H1 (cell line): Measurements from ENCODE around the gene DCHS1. TPM values are rescaled to one million over a fixed set of nuclear protein-coding genes. Genes with fewer than 3 reads are reported as not detected.

Source experiments
- CTCF ChIA-PET: fragments of 300-600 bp; sonication (Branson Sonifier 250); formaldehyde crosslinking; loops from one replicate; lab custom pipeline; 2021; ENCODE audit not compliant: partially characterized antibody; lab: Charles Lee
- POLR2A ChIA-PET: fragments of 300-600 bp; sonication (Branson Sonifier 250); formaldehyde crosslinking; loops from one replicate; lab custom pipeline; 2021; ENCODE audit warnings: inconsistent platforms; ENCODE audit not compliant: partially characterized antibody; lab: Charles Lee
- DNase-seq, 2 experiments: peaks; one replicate each; pipeline versions ENCODE4 v3.0.0 to v3.0.0-alpha.2; 2010 to 2022; ENCODE audit warnings: low spot score in 2 of 2, low read depth in 1 of 2, mixed read lengths in 1 of 2
- FAIRE-seq: peaks from 2 replicates; lab custom pipeline; 2011; peaks lifted over from hg19 to GRCh38; lab: Jason Lieb, UNC
- H2AFZ ChIP-seq: 2 replicates; pipeline ENCODE4 v1.8.1; 2012; ENCODE audit warnings: low read length, inconsistent platforms
- H2AK5ac ChIP-seq: 2 replicates; pipeline ENCODE4 v1.6.1; 2013; ENCODE audit warnings: low read depth, low read length
- H2BK120ac ChIP-seq: replicated peaks from 2 replicates; pipeline ENCODE3; 2013; ENCODE audit warnings: low read depth, low read length, inconsistent platforms
- H2BK12ac ChIP-seq: 2 replicates; pipeline ENCODE4 v1.6.1; 2013; ENCODE audit warnings: low read depth, low read length
- H2BK15ac ChIP-seq: 2 replicates; pipeline ENCODE4 v1.6.1; 2013; ENCODE audit warnings: low read length
- H2BK20ac ChIP-seq: 2 replicates; pipeline ENCODE4 v1.6.1; 2013; ENCODE audit warnings: low read length
- H2BK5ac ChIP-seq: 2 replicates; pipeline ENCODE4 v1.6.1; 2013; ENCODE audit warnings: low read depth, low read length
- H3K14ac ChIP-seq: 2 replicates; pipeline ENCODE4 v1.6.1; 2013; ENCODE audit warnings: inconsistent platforms; ENCODE audit not compliant: insufficient read length
- H3K18ac ChIP-seq: 2 replicates; pipeline ENCODE4 v1.6.1; 2013; ENCODE audit warnings: low read length; ENCODE audit errors: extremely low read depth
- H3K23ac ChIP-seq: 2 replicates; pipeline ENCODE4 v1.6.1; 2013; ENCODE audit warnings: inconsistent platforms; ENCODE audit not compliant: insufficient read length
- H3K23me2 ChIP-seq: 2 replicates; pipeline ENCODE4 v1.6.1; 2013; ENCODE audit warnings: low read depth, low read length
- H3K27ac ChIP-seq: 2 replicates; pipeline ENCODE4 v1.6.1; 2011; ENCODE audit warnings: low read depth, low read length, inconsistent platforms
- H3K27me3 ChIP-seq, 4 experiments: replicated peaks in 1 of 4; 1 replicate in 1 of 4; 2 replicates in 3 of 4; pipeline versions ENCODE4 v1.6.1 to v1.8.1; 2011 to 2013; ENCODE audit warnings: low read length in 3 of 4, mild to moderate bottlenecking in 3 of 4, inconsistent platforms in 2 of 4, mixed read lengths in 2 of 4, moderate library complexity in 1 of 4; ENCODE audit not compliant: control insufficient read depth in 3 of 4, insufficient read depth in 3 of 4; ENCODE audit errors: extremely low read depth in 1 of 4
- H3K36me3 ChIP-seq, 4 experiments: 2 replicates each; pipeline versions ENCODE4 v1.6.1 to v1.8.1; 2011 to 2013; ENCODE audit warnings: mild to moderate bottlenecking in 4 of 4, low read length in 3 of 4, moderate library complexity in 2 of 4, control low read depth in 1 of 4, inconsistent platforms in 1 of 4; ENCODE audit not compliant: insufficient read depth in 4 of 4, control insufficient read depth in 2 of 4
- H3K4ac ChIP-seq: replicated peaks from 2 replicates; pipeline ENCODE3; 2013; ENCODE audit warnings: low read length, low read depth, mixed read lengths, inconsistent platforms; ENCODE audit not compliant: insufficient read length
- H3K4me1 ChIP-seq, 4 experiments: replicated peaks in 1 of 4; 1 replicate in 1 of 4; 2 replicates in 3 of 4; pipeline versions ENCODE4 v1.6.1 to v1.8.1; 2011 to 2013; ENCODE audit warnings: low read length in 3 of 4, inconsistent platforms in 2 of 4, mixed read lengths in 1 of 4; ENCODE audit not compliant: insufficient read depth in 4 of 4, control insufficient read depth in 3 of 4
- H3K4me2 ChIP-seq, 2 experiments: 2 replicates each; pipeline versions ENCODE4 v1.6.1 to v1.8.1; 2011 to 2013; ENCODE audit warnings: low read depth in 2 of 2, low read length in 2 of 2, control low read depth in 1 of 2, inconsistent platforms in 1 of 2, mild to moderate bottlenecking in 1 of 2; ENCODE audit not compliant: insufficient read depth in 1 of 2
- H3K4me3 ChIP-seq, 4 experiments: fragments of 200-600, 300-600 bp in 1 of 4; sonication (generic), shearing (Covaris generic), sonication (Bioruptor Twin) in 1 of 4; 2 replicates each; pipeline versions ENCODE4 v1.5.1 to v1.8.1; 2011 to 2016; ENCODE audit warnings: low read length in 4 of 4, low read depth in 3 of 4, control low read depth in 2 of 4, inconsistent platforms in 2 of 4, mild to moderate bottlenecking in 2 of 4, mixed read lengths in 1 of 4, moderate library complexity in 1 of 4; ENCODE audit not compliant: insufficient read depth in 2 of 4; ENCODE audit errors: extremely low read depth in 1 of 4
- H3K56ac ChIP-seq: replicated peaks from 2 replicates; pipeline ENCODE3; 2013; ENCODE audit warnings: low read depth, mild to moderate bottlenecking, mixed read lengths, low read length, inconsistent platforms; ENCODE audit not compliant: insufficient read length
- H3K79me1 ChIP-seq: 2 replicates; pipeline ENCODE4 v1.6.1; 2013; ENCODE audit warnings: low read depth, low read length, control low read depth
- H3K79me2 ChIP-seq, 2 experiments: 2 replicates each; pipeline versions ENCODE4 v1.6.1 to v1.8.1; 2012 to 2013; ENCODE audit warnings: low read length in 2 of 2, mild to moderate bottlenecking in 2 of 2, inconsistent platforms in 1 of 2; ENCODE audit not compliant: insufficient read depth in 2 of 2, control insufficient read depth in 1 of 2
- H3K9ac ChIP-seq, 4 experiments: replicated peaks in 1 of 4; 1 replicate in 1 of 4; 2 replicates in 3 of 4; pipeline versions ENCODE4 v1.6.1 to v1.8.1; 2011 to 2013; ENCODE audit warnings: low read depth in 3 of 4, low read length in 3 of 4, control low read depth in 2 of 4, mild to moderate bottlenecking in 2 of 4, moderate library complexity in 2 of 4, inconsistent platforms in 1 of 4; ENCODE audit errors: extremely low read depth in 1 of 4
- H3K9me3 ChIP-seq, 2 experiments: 2 replicates each; pipeline versions ENCODE4 v1.6.1 to v1.8.1; 2012 to 2013; ENCODE audit warnings: mild to moderate bottlenecking in 2 of 2, moderate library complexity in 2 of 2, control low read depth in 1 of 2, inconsistent platforms in 1 of 2, low read depth in 1 of 2, low read length in 1 of 2, mixed read lengths in 1 of 2; ENCODE audit not compliant: insufficient read depth in 2 of 2
- H4K20me1 ChIP-seq, 2 experiments: replicated peaks in 1 of 2; 2 replicates each; pipeline versions ENCODE3 to v1.8.1; 2011 to 2013; ENCODE audit warnings: inconsistent platforms in 2 of 2, low read length in 2 of 2, mild to moderate bottlenecking in 1 of 2; ENCODE audit not compliant: insufficient read depth in 2 of 2, control insufficient read depth in 1 of 2
- H4K5ac ChIP-seq: 2 replicates; pipeline ENCODE4 v1.6.1; 2013; ENCODE audit warnings: low read length, low read depth, mixed read lengths, inconsistent platforms; ENCODE audit not compliant: insufficient read length
- H4K8ac ChIP-seq: 2 replicates; pipeline ENCODE4 v1.8.0; 2013; ENCODE audit warnings: mild to moderate bottlenecking, moderate library complexity, low read length, inconsistent platforms; ENCODE audit not compliant: insufficient read depth; ENCODE audit errors: extremely low read depth
- H4K91ac ChIP-seq: replicated peaks from 2 replicates; pipeline ENCODE3; 2013; ENCODE audit warnings: low read length, mixed read lengths, inconsistent platforms; ENCODE audit not compliant: insufficient read length
- ASH2L ChIP-seq: fragments of 200-600, 300-600 bp; sonication (generic); IDR thresholded peaks from one replicate; pipeline ENCODE4 v1.7.1; 2017; ENCODE audit warnings: low read length
- CHD2 ChIP-seq: IDR thresholded peaks from 2 replicates; pipeline ENCODE4 v1.6.1; 2012; ENCODE audit warnings: low read length, improper control_type of control experiment
- EGR1 ChIP-seq: IDR thresholded peaks from 2 replicates; pipeline ENCODE4 v1.6.1; 2011; ENCODE audit warnings: low read depth, low read length, borderline replicate concordance
- HDAC2 ChIP-seq, 2 experiments: fragments of 300-600 bp in 1 of 2; sonication (generic) in 1 of 2; IDR thresholded peaks; 2 replicates each; pipeline ENCODE4 v1.6.1; 2011 to 2012; ENCODE audit warnings: low read depth in 2 of 2, low read length in 2 of 2, mild to moderate bottlenecking in 2 of 2, moderate library complexity in 2 of 2, borderline replicate concordance in 1 of 2, inconsistent platforms in 1 of 2
- KDM1A ChIP-seq: fragments of 200-600, 300-600 bp; sonication (generic); IDR thresholded peaks from 2 replicates; pipeline ENCODE4 v1.7.1; 2016; ENCODE audit warnings: mild to moderate bottlenecking, low read length, borderline replicate concordance
- SIRT6 ChIP-seq: IDR thresholded peaks from one replicate; pipeline ENCODE4 v1.7.1; 2012; ENCODE audit warnings: low read length, inconsistent platforms
- SP1 ChIP-seq: IDR thresholded peaks from 2 replicates; pipeline ENCODE4 v1.6.1; 2011; ENCODE audit warnings: low read depth, low read length
- SRF ChIP-seq: IDR thresholded peaks from 2 replicates; pipeline ENCODE4 v1.6.1; 2011; ENCODE audit warnings: mild to moderate bottlenecking, low read depth, low read length, moderate library complexity
- TBP ChIP-seq: IDR thresholded peaks from 2 replicates; pipeline ENCODE4 v1.6.1; 2011; ENCODE audit warnings: low read depth, low read length, improper control_type of control experiment
- WGBS, 2 experiments: shearing (Covaris generic) in 1 of 2; methylation state at CpG; one replicate each; pipeline versions ENCODE4 v1.1.6 to v1.1.7; 2013 to 2015; ENCODE audit warnings: low lambda C conversion rate in 2 of 2, mixed read lengths in 2 of 2, inconsistent platforms in 1 of 2, low coverage in 1 of 2, missing lambda C conversion rate in 1 of 2; ENCODE audit not compliant: insufficient replicate concordance in 2 of 2, insufficient coverage in 1 of 2, insufficient read length in 1 of 2; ENCODE audit errors: extremely low coverage in 1 of 2, missing lambda C conversion rate in 1 of 2; 5-methylcytosine and 5-hydroxymethylcytosine counted together
- polyA plus RNA-seq, 7 experiments: library from polyadenylated mRNA; depleted of rRNA in 3 of 7; stranded (reverse) in 5 of 7; unstranded in 2 of 7; fragments of >200 nt in 5 of 7; fragments of 200-250 nt in 2 of 7; gene quantifications; 1 replicate in 5 of 7; 2 replicates in 1 of 7; 4 replicates in 1 of 7; pipeline versions ENCODE4 v1.2.1 to v1.2.3, GENCODE V29; 2011 to 2013; ENCODE audit warnings: missing spikeins in 2 of 7, mixed read lengths in 2 of 7
- total RNA-seq: library from RNA; stranded (reverse); fragmentation: NEBNext Ultra II Directional; extraction: Animal tissue kit (Norgen Biotek cat#: 25700); gene quantifications from 2 replicates; pipeline ENCODE4 v1.2.1, GENCODE V29; 2021

DCHS1 gene
- total and polyA plus RNA-seq, 2 of the 8 experiments (the other 6 are each of a cell fraction or from before 2014, with no cell fraction given), result 8.2 to 10.5 TPM

GRCh38 chr11:6664551-6664950 is 8.9 kb upstream of the DCHS1 start:
- Histone ChIP-seq H3K23me2 (no peaks in the 10 kb centered on the region; the same call in 1 of the 2 replicates), H4K91ac (no peak overlapping the region), H4K5ac (no peak overlapping the region), H2AFZ (no peak overlapping the region), H3K79me2 (no peaks in the 10 kb centered on the region), H3K36me3 (no peaks in the 10 kb centered on the region), H3K9ac (no peak overlapping the region), H2BK12ac (no peak overlapping the region), H2BK5ac (no peak overlapping the region), H3K79me1 (no peaks in the 10 kb centered on the region), H2BK20ac (no peak overlapping the region), H3K14ac (no peak overlapping the region), H2BK15ac (no peak overlapping the region), H3K56ac (no peak overlapping the region), H3K23ac (no peak overlapping the region), H2BK120ac (no peak overlapping the region), H3K27ac (no peak overlapping the region), H3K18ac (no peak overlapping the region), H3K9me3 (no peaks in the 10 kb centered on the region), H3K4ac (no peak overlapping the region), H4K8ac (no peak overlapping the region), H3K4me1 (no peaks in the 10 kb centered on the region), H4K20me1 (no peaks in the 10 kb centered on the region), H3K4me2 (no peak overlapping the region), H3K4me3 (no peak overlapping the region), H3K27me3 (0 out of 7 replicates have a peak, but pooled peaks cover 0 to 3% (median 0%) of the 10 kb centered on the region in 4 experiments), H2AK5ac (no peak overlapping the region)
- CTCF ChIA-PET, result no interaction called here
- FAIRE-seq, result no peak
- POLR2A ChIA-PET, result no interaction called here
- 0% methylated on average over 1 of the region's 1 CpG; no CpG with 5 or more reads in 1 of the 2 experiments for WGBS, 2 experiments
- no peak for DNase-seq
- TF ChIP-seq SIRT6, result no peak
- TF ChIP-seq EGR1, result no peak
- TF ChIP-seq SRF, result no peak
- no peak for TF ChIP-seq HDAC2 (IDR thresholded peaks at IDR 0.05; ENCODE audit: borderline replicate concordance in 1 of 2, low read depth in 2 of 2, low read length in 2 of 2)
- TF ChIP-seq CHD2, result no peak
- TF ChIP-seq TBP, result no peak
- no peak for TF ChIP-seq SP1
- no peak for TF ChIP-seq KDM1A
- TF ChIP-seq ASH2L, result no peak
